GM18868 (cell line): ENCODE data around the gene ENO1.
"Not testable (repeated sequence)": the region's sequence is repeated elsewhere in the genome, so short reads cannot be mapped to it uniquely, and the experiment has no call there.

Source experiments
- ATAC-seq: cut with Tn5 transposase; IDR thresholded peaks from one replicate; pipeline ENCODE4 v1.9.1; 2021; ENCODE audit warnings: mild to moderate bottlenecking, moderate library complexity; ENCODE audit not compliant: unreplicated experiment

Gene ENO1

GRCh38 chr1:8847990-8848389 lies 30.5 kb downstream of the ENO1 start:
- no peak for ATAC-seq

DNA sequence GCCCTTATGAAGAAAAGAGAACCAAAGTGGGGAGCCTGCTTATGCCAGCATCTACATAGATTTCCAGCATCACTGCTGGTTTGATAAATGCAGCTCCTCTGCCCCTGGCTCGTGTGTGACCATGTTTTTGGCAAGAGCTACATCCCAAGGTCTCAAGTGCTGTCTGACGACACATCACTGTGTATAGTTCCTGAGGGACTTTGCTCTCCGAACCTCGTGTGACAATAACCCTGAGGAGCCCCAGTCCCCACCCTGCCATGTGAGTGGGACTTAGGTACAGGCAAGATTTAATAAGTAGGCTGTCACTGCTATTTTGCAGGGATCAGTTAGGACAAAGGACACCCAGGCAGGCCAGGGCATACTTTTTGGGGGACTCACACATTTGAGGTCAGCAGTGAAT lies 32.2 kb downstream of the ENO1 start:
- ATAC-seq = no peak

- no peak for ATAC-seq
Observed at GRCh38 chr1:8845104-8846097, 33.1 kb downstream of the ENO1 start.

DNA sequence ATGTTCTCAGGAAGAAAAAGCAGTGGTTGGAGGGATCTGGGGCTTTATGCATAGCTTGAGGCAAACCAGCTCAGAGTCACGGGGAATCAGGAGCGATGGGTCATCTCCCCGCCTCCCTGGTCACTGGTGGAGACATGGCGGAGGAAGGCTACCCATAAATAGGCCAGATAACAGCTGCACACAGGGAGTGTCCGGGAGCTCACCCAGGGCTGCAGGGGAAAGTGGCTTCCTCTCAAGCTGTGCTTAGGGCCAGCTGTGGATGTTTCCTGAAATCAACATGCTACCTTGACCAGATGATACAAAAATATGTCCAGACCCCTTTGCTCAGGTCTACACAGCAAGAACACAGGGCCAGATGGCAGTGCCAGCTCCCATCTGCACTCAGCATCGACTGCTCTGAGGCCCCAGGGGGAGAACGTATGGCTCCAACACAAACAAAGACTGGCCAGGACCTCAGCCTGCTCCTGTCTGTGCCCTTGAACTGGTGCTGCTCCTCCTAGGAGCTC lies 33.9 kb downstream of the ENO1 start:
- no peak for ATAC-seq

- ATAC-seq = no peak
Observed at GRCh38 chr1:8841395-8841794, 37.1 kb downstream of the ENO1 start.

GRCh38 chr1:8839990-8840389 lies 38.5 kb downstream of the ENO1 start:
- ATAC-seq = no peak

DNA sequence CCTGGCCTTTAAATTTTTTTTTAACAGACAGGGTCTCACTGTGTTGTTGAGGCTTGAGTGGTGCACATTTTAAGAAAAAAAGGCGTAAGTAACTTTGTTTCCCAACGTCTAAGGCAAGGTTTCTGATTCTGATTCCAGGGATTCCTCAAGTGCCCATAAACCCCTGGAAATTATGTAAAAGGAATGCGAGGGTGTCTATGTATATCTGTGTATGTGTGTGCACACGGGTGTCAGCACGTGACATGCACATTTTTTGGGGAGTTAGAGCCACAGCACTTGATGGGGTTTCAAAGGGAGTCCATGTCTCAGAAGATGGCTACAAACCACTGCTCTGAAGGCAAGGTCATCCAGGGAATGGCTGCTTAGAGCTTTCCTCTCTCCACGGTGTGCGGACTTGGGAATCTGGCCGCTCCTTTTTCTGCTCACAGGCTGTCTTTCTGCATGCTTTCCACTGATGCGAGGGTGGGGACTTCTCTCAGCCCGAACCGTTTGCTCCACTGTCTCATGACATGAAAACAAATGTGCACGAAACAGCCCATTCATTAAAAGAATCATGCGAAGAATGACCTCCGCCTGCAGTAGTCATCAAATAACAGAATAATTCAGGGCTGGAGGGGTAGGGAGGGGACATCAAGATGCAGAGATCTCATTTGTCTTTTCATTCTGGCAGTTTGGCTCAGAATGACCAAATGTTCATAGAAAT lies 42.4 kb downstream of the ENO1 start:
- no peak for ATAC-seq

GRCh38 chr1:8831340-8831739 lies 47.1 kb downstream of the ENO1 start:
- ATAC-seq = no peak

- ATAC-seq = not testable (repeated sequence)
Observed at GRCh38 chr1:8830732-8831131, 47.8 kb downstream of the ENO1 start.

GRCh38 chr1:8825985-8826481 lies 52.5 kb downstream of the ENO1 start:
- ATAC-seq = no peak

DNA sequence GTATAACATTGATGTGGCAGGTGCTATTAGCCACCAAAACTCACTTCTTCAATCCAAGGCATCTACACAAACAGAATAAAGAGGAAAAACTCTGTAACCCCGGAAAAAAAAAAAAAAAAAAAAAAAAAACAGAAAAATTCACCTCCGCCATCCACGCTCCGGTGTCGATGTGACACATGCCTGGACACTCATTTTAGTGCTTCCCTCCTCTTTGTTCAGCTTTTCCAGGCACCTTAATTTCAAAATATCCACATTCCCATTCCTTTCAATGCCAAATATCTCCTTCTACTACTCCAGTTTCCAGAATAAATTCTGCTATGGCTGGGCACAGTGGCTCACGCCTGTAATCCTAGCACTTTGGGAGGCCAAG lies 55.2 kb downstream of the ENO1 start:
- ATAC-seq = no peak

DNA sequence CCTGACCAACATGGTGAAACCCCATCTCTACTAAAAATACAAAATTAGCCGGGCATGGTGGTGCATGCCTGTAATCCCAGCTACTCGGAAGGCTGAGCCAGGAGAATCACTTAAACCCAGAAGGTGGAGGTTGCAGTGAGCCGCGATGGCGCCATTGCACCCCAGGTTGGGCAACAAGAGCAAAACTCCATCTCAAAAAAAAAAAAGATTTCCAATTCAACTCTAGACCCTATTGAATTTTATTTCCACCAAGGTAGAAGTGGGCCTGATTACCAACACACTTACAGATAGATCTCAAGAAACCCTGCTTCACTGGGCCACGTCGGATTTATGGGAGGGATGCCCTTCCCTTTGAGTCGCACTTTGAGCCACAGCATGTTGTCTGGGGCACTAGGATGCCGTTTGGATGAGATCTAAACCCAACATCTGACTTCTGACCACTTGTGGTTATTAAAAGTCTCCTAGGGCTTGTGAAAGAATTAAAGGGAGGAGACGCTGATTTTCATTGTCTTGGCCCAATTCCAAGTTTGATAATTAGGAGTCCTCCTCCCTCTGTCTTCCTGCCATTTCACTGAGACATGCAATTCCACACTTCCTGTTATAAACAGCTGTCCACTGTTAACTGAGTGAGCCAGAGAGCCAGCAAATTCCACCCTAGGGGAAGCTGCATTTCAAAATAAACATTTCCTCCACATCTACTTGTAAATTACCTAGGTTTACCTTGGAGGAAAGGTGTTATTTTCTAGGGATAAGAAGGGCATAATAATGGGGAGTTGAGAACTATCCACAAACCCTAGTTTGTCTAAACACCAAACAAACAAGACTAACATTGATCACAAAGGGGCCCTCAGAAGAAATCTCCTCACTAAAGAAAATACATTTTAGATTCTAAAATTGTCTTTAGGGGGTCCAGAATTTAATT lies 55.9 kb downstream of the ENO1 start:
- no peak for ATAC-seq

DNA sequence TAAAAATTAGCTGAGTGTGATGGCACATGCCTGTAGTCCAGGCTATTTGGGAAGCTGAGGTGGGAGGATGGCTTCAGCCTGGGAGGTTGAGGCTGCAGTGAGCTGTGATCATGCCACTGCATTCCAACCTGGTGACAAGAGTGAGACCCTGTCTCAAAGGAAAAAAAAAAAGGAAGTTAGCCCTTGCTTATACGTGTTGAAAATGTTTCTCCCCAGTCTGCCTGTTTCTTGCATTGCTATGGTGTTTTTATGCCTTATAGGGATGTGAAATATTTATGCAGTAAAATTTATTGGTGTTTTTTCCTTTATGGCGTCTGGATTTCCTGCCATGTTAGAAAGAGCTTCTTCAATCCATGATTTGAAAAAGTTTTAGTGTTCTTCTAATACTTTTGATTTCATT lies 57.4 kb downstream of the ENO1 start:
- ATAC-seq = no peak

- not testable (repeated sequence) for ATAC-seq
Observed at GRCh38 chr1:8818789-8819188, 59.7 kb downstream of the ENO1 start.

GRCh38 chr1:8818325-8818775 lies 60.1 kb downstream of the ENO1 start:
- no peak for ATAC-seq

- peak; percentile 92 for ATAC-seq
Observed at GRCh38 chr1:8817412-8818324, 60.8 kb downstream of the ENO1 start, which contains the start of gene RERE. Gene RERE (minus strand): TSS chr1:8817640.

DNA sequence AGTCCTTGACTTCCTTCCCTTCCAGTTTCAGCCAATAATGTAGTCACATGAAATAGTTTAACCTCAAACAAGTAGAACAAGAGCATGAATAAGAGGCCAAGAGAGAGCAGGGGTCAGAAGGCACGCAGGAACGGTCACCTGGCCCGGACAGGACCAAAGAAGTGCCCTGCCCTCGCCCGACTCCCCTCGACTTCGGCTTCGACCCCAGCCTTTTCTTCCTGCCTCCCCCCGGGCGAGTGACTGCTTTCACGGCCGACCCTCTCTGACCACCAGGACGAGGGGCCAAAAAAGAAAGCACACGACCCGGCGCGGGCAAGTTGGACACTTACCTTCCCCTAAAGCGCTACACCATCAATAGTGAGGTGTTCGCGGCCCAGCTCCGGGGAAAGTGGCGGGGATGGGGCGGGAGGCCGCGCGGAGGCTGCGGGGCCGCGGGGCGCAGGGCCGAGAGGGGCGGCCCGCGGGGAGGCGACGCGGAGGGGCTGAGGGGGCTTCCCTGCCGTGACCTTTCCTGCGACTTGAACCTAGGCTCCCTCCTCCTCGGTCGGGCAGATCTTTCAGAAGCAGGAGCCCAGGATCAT lies 61.6 kb downstream of the ENO1 start:
- no peak for ATAC-seq

DNA sequence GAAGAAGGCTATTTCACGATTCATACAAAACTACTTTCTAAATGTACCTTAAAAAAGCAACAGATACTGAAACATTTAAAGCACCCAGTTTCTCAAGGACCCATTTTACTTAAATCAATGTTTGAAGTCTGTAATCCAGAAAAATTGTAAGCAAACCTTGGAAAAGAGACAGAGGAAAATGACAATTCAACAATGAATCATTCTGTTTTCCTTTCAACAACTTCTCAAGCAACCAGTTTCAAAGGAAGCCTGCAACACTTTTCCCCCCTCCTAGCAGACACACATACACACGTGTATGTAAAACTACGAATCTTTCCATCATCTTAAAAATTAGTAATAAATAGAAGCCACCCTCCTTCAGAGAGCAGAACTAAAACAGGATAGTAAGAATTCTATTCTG lies 62.2 kb downstream of the ENO1 start:
- ATAC-seq = no peak

DNA sequence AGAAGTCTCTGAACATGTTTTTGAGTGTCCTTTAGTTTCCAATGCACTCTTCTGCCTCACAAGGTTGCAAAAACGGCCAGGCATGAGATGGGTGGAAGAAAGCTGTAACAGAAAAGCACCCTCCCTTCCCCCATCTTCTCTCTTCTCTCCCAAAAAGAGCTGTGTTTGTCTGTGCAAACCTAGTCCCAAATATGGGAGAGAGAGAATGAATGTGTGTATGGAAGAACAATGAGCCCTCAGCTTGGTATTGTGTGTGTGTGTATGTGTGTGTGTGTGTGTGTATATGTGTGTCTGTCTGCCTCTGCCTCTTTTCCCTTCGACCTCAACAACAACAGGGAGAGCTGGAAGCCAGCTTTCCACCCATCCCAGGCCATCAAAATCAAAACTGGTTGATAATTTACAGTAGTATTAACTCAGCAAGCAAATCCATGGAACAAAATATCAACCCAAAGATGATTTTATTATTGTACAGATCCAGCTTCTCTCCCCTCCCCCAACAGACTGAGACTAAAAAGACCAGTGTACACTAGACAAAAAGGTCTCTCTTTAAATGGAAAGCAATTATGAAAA lies 62.8 kb downstream of the ENO1 start:
- no peak for ATAC-seq
